H1 (cell line): Measurements from ENCODE around the gene MATR3. TPM values are rescaled to one million over a fixed set of nuclear protein-coding genes. Genes with fewer than 3 reads are reported as not detected.

Source experiments
- CTCF ChIA-PET: fragments of 300-600 bp; sonication (Branson Sonifier 250); formaldehyde crosslinking; loops from one replicate; lab custom pipeline; 2021; ENCODE audit not compliant: partially characterized antibody; lab: Charles Lee
- POLR2A ChIA-PET: fragments of 300-600 bp; sonication (Branson Sonifier 250); formaldehyde crosslinking; loops from one replicate; lab custom pipeline; 2021; ENCODE audit warnings: inconsistent platforms; ENCODE audit not compliant: partially characterized antibody; lab: Charles Lee
- DNase-seq, 2 experiments: peaks; one replicate each; pipeline versions ENCODE4 v3.0.0 to v3.0.0-alpha.2; 2010 to 2022; ENCODE audit warnings: low spot score in 2 of 2, low read depth in 1 of 2, mixed read lengths in 1 of 2
- FAIRE-seq: peaks from 2 replicates; lab custom pipeline; 2011; peaks lifted over from hg19 to GRCh38; lab: Jason Lieb, UNC
- H2AFZ ChIP-seq: 2 replicates; pipeline ENCODE4 v1.8.1; 2012; ENCODE audit warnings: low read length, inconsistent platforms
- H2AK5ac ChIP-seq: 2 replicates; pipeline ENCODE4 v1.6.1; 2013; ENCODE audit warnings: low read depth, low read length
- H2BK120ac ChIP-seq: replicated peaks from 2 replicates; pipeline ENCODE3; 2013; ENCODE audit warnings: low read depth, low read length, inconsistent platforms
- H2BK12ac ChIP-seq: 2 replicates; pipeline ENCODE4 v1.6.1; 2013; ENCODE audit warnings: low read depth, low read length
- H2BK15ac ChIP-seq: 2 replicates; pipeline ENCODE4 v1.6.1; 2013; ENCODE audit warnings: low read length
- H2BK20ac ChIP-seq: 2 replicates; pipeline ENCODE4 v1.6.1; 2013; ENCODE audit warnings: low read length
- H2BK5ac ChIP-seq: 2 replicates; pipeline ENCODE4 v1.6.1; 2013; ENCODE audit warnings: low read depth, low read length
- H3K14ac ChIP-seq: 2 replicates; pipeline ENCODE4 v1.6.1; 2013; ENCODE audit warnings: inconsistent platforms; ENCODE audit not compliant: insufficient read length
- H3K18ac ChIP-seq: 2 replicates; pipeline ENCODE4 v1.6.1; 2013; ENCODE audit warnings: low read length; ENCODE audit errors: extremely low read depth
- H3K23ac ChIP-seq: 2 replicates; pipeline ENCODE4 v1.6.1; 2013; ENCODE audit warnings: inconsistent platforms; ENCODE audit not compliant: insufficient read length
- H3K23me2 ChIP-seq: 2 replicates; pipeline ENCODE4 v1.6.1; 2013; ENCODE audit warnings: low read depth, low read length
- H3K27ac ChIP-seq: 2 replicates; pipeline ENCODE4 v1.6.1; 2011; ENCODE audit warnings: low read depth, low read length, inconsistent platforms
- H3K27me3 ChIP-seq, 4 experiments: replicated peaks in 1 of 4; 1 replicate in 1 of 4; 2 replicates in 3 of 4; pipeline versions ENCODE4 v1.6.1 to v1.8.1; 2011 to 2013; ENCODE audit warnings: low read length in 3 of 4, mild to moderate bottlenecking in 3 of 4, inconsistent platforms in 2 of 4, mixed read lengths in 2 of 4, moderate library complexity in 1 of 4; ENCODE audit not compliant: control insufficient read depth in 3 of 4, insufficient read depth in 3 of 4; ENCODE audit errors: extremely low read depth in 1 of 4
- H3K36me3 ChIP-seq, 4 experiments: 2 replicates each; pipeline versions ENCODE4 v1.6.1 to v1.8.1; 2011 to 2013; ENCODE audit warnings: mild to moderate bottlenecking in 4 of 4, low read length in 3 of 4, moderate library complexity in 2 of 4, control low read depth in 1 of 4, inconsistent platforms in 1 of 4; ENCODE audit not compliant: insufficient read depth in 4 of 4, control insufficient read depth in 2 of 4
- H3K4ac ChIP-seq: replicated peaks from 2 replicates; pipeline ENCODE3; 2013; ENCODE audit warnings: low read length, low read depth, mixed read lengths, inconsistent platforms; ENCODE audit not compliant: insufficient read length
- H3K4me1 ChIP-seq, 4 experiments: replicated peaks in 1 of 4; 1 replicate in 1 of 4; 2 replicates in 3 of 4; pipeline versions ENCODE4 v1.6.1 to v1.8.1; 2011 to 2013; ENCODE audit warnings: low read length in 3 of 4, inconsistent platforms in 2 of 4, mixed read lengths in 1 of 4; ENCODE audit not compliant: insufficient read depth in 4 of 4, control insufficient read depth in 3 of 4
- H3K4me2 ChIP-seq, 2 experiments: 2 replicates each; pipeline versions ENCODE4 v1.6.1 to v1.8.1; 2011 to 2013; ENCODE audit warnings: low read depth in 2 of 2, low read length in 2 of 2, control low read depth in 1 of 2, inconsistent platforms in 1 of 2, mild to moderate bottlenecking in 1 of 2; ENCODE audit not compliant: insufficient read depth in 1 of 2
- H3K4me3 ChIP-seq, 4 experiments: fragments of 200-600, 300-600 bp in 1 of 4; sonication (generic), shearing (Covaris generic), sonication (Bioruptor Twin) in 1 of 4; 2 replicates each; pipeline versions ENCODE4 v1.5.1 to v1.8.1; 2011 to 2016; ENCODE audit warnings: low read length in 4 of 4, low read depth in 3 of 4, control low read depth in 2 of 4, inconsistent platforms in 2 of 4, mild to moderate bottlenecking in 2 of 4, mixed read lengths in 1 of 4, moderate library complexity in 1 of 4; ENCODE audit not compliant: insufficient read depth in 2 of 4; ENCODE audit errors: extremely low read depth in 1 of 4
- H3K56ac ChIP-seq: replicated peaks from 2 replicates; pipeline ENCODE3; 2013; ENCODE audit warnings: low read depth, mild to moderate bottlenecking, mixed read lengths, low read length, inconsistent platforms; ENCODE audit not compliant: insufficient read length
- H3K79me1 ChIP-seq: 2 replicates; pipeline ENCODE4 v1.6.1; 2013; ENCODE audit warnings: low read depth, low read length, control low read depth
- H3K79me2 ChIP-seq, 2 experiments: 2 replicates each; pipeline versions ENCODE4 v1.6.1 to v1.8.1; 2012 to 2013; ENCODE audit warnings: low read length in 2 of 2, mild to moderate bottlenecking in 2 of 2, inconsistent platforms in 1 of 2; ENCODE audit not compliant: insufficient read depth in 2 of 2, control insufficient read depth in 1 of 2
- H3K9ac ChIP-seq, 4 experiments: replicated peaks in 1 of 4; 1 replicate in 1 of 4; 2 replicates in 3 of 4; pipeline versions ENCODE4 v1.6.1 to v1.8.1; 2011 to 2013; ENCODE audit warnings: low read depth in 3 of 4, low read length in 3 of 4, control low read depth in 2 of 4, mild to moderate bottlenecking in 2 of 4, moderate library complexity in 2 of 4, inconsistent platforms in 1 of 4; ENCODE audit errors: extremely low read depth in 1 of 4
- H3K9me3 ChIP-seq, 2 experiments: 2 replicates each; pipeline versions ENCODE4 v1.6.1 to v1.8.1; 2012 to 2013; ENCODE audit warnings: mild to moderate bottlenecking in 2 of 2, moderate library complexity in 2 of 2, control low read depth in 1 of 2, inconsistent platforms in 1 of 2, low read depth in 1 of 2, low read length in 1 of 2, mixed read lengths in 1 of 2; ENCODE audit not compliant: insufficient read depth in 2 of 2
- H4K20me1 ChIP-seq, 2 experiments: replicated peaks in 1 of 2; 2 replicates each; pipeline versions ENCODE3 to v1.8.1; 2011 to 2013; ENCODE audit warnings: inconsistent platforms in 2 of 2, low read length in 2 of 2, mild to moderate bottlenecking in 1 of 2; ENCODE audit not compliant: insufficient read depth in 2 of 2, control insufficient read depth in 1 of 2
- H4K5ac ChIP-seq: 2 replicates; pipeline ENCODE4 v1.6.1; 2013; ENCODE audit warnings: low read length, low read depth, mixed read lengths, inconsistent platforms; ENCODE audit not compliant: insufficient read length
- H4K8ac ChIP-seq: 2 replicates; pipeline ENCODE4 v1.8.0; 2013; ENCODE audit warnings: mild to moderate bottlenecking, moderate library complexity, low read length, inconsistent platforms; ENCODE audit not compliant: insufficient read depth; ENCODE audit errors: extremely low read depth
- H4K91ac ChIP-seq: replicated peaks from 2 replicates; pipeline ENCODE3; 2013; ENCODE audit warnings: low read length, mixed read lengths, inconsistent platforms; ENCODE audit not compliant: insufficient read length
- HDAC2 ChIP-seq, 2 experiments: fragments of 300-600 bp in 1 of 2; sonication (generic) in 1 of 2; IDR thresholded peaks; 2 replicates each; pipeline ENCODE4 v1.6.1; 2011 to 2012; ENCODE audit warnings: low read depth in 2 of 2, low read length in 2 of 2, mild to moderate bottlenecking in 2 of 2, moderate library complexity in 2 of 2, borderline replicate concordance in 1 of 2, inconsistent platforms in 1 of 2
- SP1 ChIP-seq: IDR thresholded peaks from 2 replicates; pipeline ENCODE4 v1.6.1; 2011; ENCODE audit warnings: low read depth, low read length
- WGBS, 2 experiments: shearing (Covaris generic) in 1 of 2; methylation state at CpG; one replicate each; pipeline versions ENCODE4 v1.1.6 to v1.1.7; 2013 to 2015; ENCODE audit warnings: low lambda C conversion rate in 2 of 2, mixed read lengths in 2 of 2, inconsistent platforms in 1 of 2, low coverage in 1 of 2, missing lambda C conversion rate in 1 of 2; ENCODE audit not compliant: insufficient replicate concordance in 2 of 2, insufficient coverage in 1 of 2, insufficient read length in 1 of 2; ENCODE audit errors: extremely low coverage in 1 of 2, missing lambda C conversion rate in 1 of 2; 5-methylcytosine and 5-hydroxymethylcytosine counted together
- polyA plus RNA-seq, 7 experiments: library from polyadenylated mRNA; depleted of rRNA in 3 of 7; stranded (reverse) in 5 of 7; unstranded in 2 of 7; fragments of >200 nt in 5 of 7; fragments of 200-250 nt in 2 of 7; gene quantifications; 1 replicate in 5 of 7; 2 replicates in 1 of 7; 4 replicates in 1 of 7; pipeline versions ENCODE4 v1.2.1 to v1.2.3, GENCODE V29; 2011 to 2013; ENCODE audit warnings: missing spikeins in 2 of 7, mixed read lengths in 2 of 7
- total RNA-seq: library from RNA; stranded (reverse); fragmentation: NEBNext Ultra II Directional; extraction: Animal tissue kit (Norgen Biotek cat#: 25700); gene quantifications from 2 replicates; pipeline ENCODE4 v1.2.1, GENCODE V29; 2021
- TF ChIP-seq, protein P1 (sequence below): IDR thresholded peaks from 2 replicates; pipeline ENCODE4 v1.6.1; 2012; ENCODE audit warnings: inconsistent platforms

Gene MATR3
- total and polyA plus RNA-seq, 2 of the 8 experiments (the other 6 are each of a cell fraction or from before 2014, with no cell fraction given), result 116 to 389 TPM

DNA sequence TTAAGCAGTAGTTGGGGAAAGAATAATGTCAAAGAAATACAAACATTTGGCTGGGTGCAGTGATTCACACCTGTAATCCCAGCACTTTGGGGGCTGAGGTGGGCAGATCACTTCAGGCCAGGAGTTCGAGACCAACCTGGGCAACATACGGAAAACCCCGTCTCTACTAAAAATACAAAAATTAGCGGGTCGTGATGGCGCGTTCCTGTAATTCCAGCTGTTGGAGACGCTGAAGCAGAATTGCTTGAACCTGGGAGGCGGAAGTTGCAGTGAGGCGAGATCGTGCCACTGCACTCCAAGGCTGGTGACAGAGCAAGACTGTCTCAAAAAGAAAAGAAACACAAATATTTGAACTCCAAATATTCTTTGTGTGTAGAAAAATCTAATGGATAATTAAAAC lies 4.7 kb downstream of the MATR3 start:
- Histone ChIP-seq H3K79me2 (peaks cover 84 to 97% of the 10 kb centered on the region in 2 experiments), H3K23ac (no peak overlapping the region), H3K36me3 (peaks cover 0 to 13% (median 0%) of the 10 kb centered on the region in 4 experiments; a peak in 2 of 8 replicates), H3K14ac (no peak overlapping the region), H3K9me3 (no peaks in the 10 kb centered on the region), H4K91ac (no peak overlapping the region), H3K27me3 (no peaks in the 10 kb centered on the region), H3K4me3 (peak overlapping the region in 1 of 4 experiments; percentile 99; a peak in 1 of 8 replicates), H2BK5ac (no peak overlapping the region), H2BK20ac (no peak overlapping the region), H3K9ac (no peak overlapping the region), H3K27ac (no peak overlapping the region), H4K20me1 (peaks cover 27 to 61% of the 10 kb centered on the region in 2 experiments), H3K23me2 (peaks cover 2% of the 10 kb centered on the region; the same call in 1 of the 2 replicates), H2AK5ac (no peak overlapping the region), H3K4me2 (peak overlapping the region in 1 of 2 experiments; percentile 49; a peak in 2 of 4 replicates), H2BK120ac (no peak overlapping the region), H4K8ac (no peak overlapping the region), H2AFZ (no peak overlapping the region), H3K56ac (no peak overlapping the region), H3K4ac (no peak overlapping the region), H3K79me1 (no peaks in the 10 kb centered on the region), H2BK12ac (no peak overlapping the region), H2BK15ac (no peak overlapping the region), H3K18ac (no peak overlapping the region), H4K5ac (no peak overlapping the region), H3K4me1 (peaks cover 0 to 42% (median 13%) of the 10 kb centered on the region in 4 experiments; a peak in 5 of 7 replicates)
- WGBS, 2 experiments, result 84% methylated on average over 11 of the region's 11 CpGs; no CpG with 5 or more reads in 1 of the 2 experiments
- CTCF ChIA-PET, result interaction anchor here (1.3 to 1.6 kb wide), 2 partner anchors 44 to 104 kb away, joined by 4 read pairs; partner anchors contain the start of gene PAIP2
- DNase-seq (no peak), FAIRE-seq (no peak)
- POLR2A ChIA-PET, result interaction anchor here (0.6 to 51.1 kb wide), 6 partner anchors 8 to 711 kb away, joined by 3 to 1766 read pairs (median 137); partner anchors contain the start of genes MATR3 and PAIP2
- TF ChIP-seq, protein P1, sequence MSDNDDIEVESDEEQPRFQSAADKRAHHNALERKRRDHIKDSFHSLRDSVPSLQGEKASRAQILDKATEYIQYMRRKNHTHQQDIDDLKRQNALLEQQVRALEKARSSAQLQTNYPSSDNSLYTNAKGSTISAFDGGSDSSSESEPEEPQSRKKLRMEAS, result no peak
- TF ChIP-seq SP1 (no peak), HDAC2 (IDR thresholded peaks at IDR 0.05; ENCODE audit: borderline replicate concordance in 1 of 2, low read depth in 2 of 2, low read length in 2 of 2) (no peak)
